Activated naive CD8-positive, alpha-beta T cell treated with anti-CD3 and anti-CD28 coated beads, Interleukin-2, amount 10 ng/mL, durations not matched to agents 7 days and 5 days (primary cell): ENCODE data around the gene PTPRN2. TPM values are rescaled to one million over a fixed set of nuclear protein-coding genes. Genes with fewer than 3 reads are reported as not detected.
"Not testable (repeated sequence)": the region's sequence is repeated elsewhere in the genome, so short reads cannot be mapped to it uniquely, and the experiment has no call there.

Source experiments
- ATAC-seq: fragments of 150-1000 bp; cut with Tn5 transposase; one replicate; pipeline ENCODE4 v1.10.0; 2021; ENCODE audit warnings: low read depth, moderate library complexity
- POLR2A ChIA-PET: fragments of 350-600 bp; sonication (Branson Sonifier 250); formaldehyde crosslinking; loops from one replicate; lab custom pipeline; 2021; ENCODE audit warnings: antibody characterized with exemption; lab: Charles Lee
- DNase-seq: peaks from one replicate; pipeline ENCODE4 v3.0.0; 2021
- H3K27ac Mint-ChIP-seq: one replicate; pipeline ENCODE4 v1.8.0; 2022; ENCODE audit warnings: mild to moderate bottlenecking, mixed read lengths
- H3K27me3 Mint-ChIP-seq: one replicate; pipeline ENCODE4 v1.8.0; 2022; ENCODE audit warnings: mild to moderate bottlenecking, moderate library complexity, mixed read lengths
- H3K36me3 Mint-ChIP-seq: one replicate; pipeline ENCODE4 v1.8.0; 2021; ENCODE audit warnings: mild to moderate bottlenecking, mixed read lengths
- H3K4me1 Mint-ChIP-seq: one replicate; pipeline ENCODE4 v1.8.0; 2021; ENCODE audit warnings: mixed read lengths
- H3K4me3 Mint-ChIP-seq: one replicate; pipeline ENCODE4 v1.8.0; 2022; ENCODE audit warnings: mild to moderate bottlenecking, moderate library complexity, mixed read lengths
- H3K9me3 Mint-ChIP-seq: one replicate; pipeline ENCODE4 v1.8.0; 2021; ENCODE audit warnings: mixed read lengths
- total RNA-seq, 2 experiments: library from RNA; stranded (reverse); gene quantifications; one replicate each; pipeline ENCODE4 v1.2.3, GENCODE V29; 2021

The PTPRN2 gene
- total RNA-seq, 2 experiments from 2014 or later: 4.5 to 4.9 TPM

- peaks cover 15% of the 10 kb centered on the region for H3K9me3 Mint-ChIP-seq
These were observed 78.7 kb downstream of the PTPRN2 start for GRCh38 chr7:158508802-158509385.

GRCh38 chr7:158508321-158508720, 79.3 kb downstream of the PTPRN2 start:
- H3K4me3 Mint-ChIP-seq, ATAC-seq, H3K27me3 Mint-ChIP-seq, H3K36me3 Mint-ChIP-seq, H3K4me1 Mint-ChIP-seq, POLR2A ChIA-PET, DNase-seq, H3K27ac Mint-ChIP-seq: not testable (repeated sequence)
- H3K9me3 Mint-ChIP-seq: peaks cover 15% of the 10 kb centered on the region

More at GRCh38 chr7:158508802-158509385, 78.7 kb downstream of the PTPRN2 start:
- POLR2A ChIA-PET: no interaction called here
- no peaks in the 10 kb centered on the region for H3K4me1 Mint-ChIP-seq
- no peak for DNase-seq
- no peaks in the 10 kb centered on the region for H3K36me3 Mint-ChIP-seq
- H3K27me3 Mint-ChIP-seq: no peaks in the 10 kb centered on the region
- ATAC-seq: no peak
- no peak overlapping the region for H3K4me3 Mint-ChIP-seq
- no peak overlapping the region for H3K27ac Mint-ChIP-seq

- DNase-seq (no peak), ATAC-seq (no peak)
- Mint-ChIP-seq H3K27me3 (no peaks in the 10 kb centered on the region), H3K4me1 (no peaks in the 10 kb centered on the region), H3K36me3 (no peaks in the 10 kb centered on the region), H3K9me3 (peaks cover 15% of the 10 kb centered on the region), H3K27ac (no peak overlapping the region), H3K4me3 (no peak overlapping the region)
- POLR2A ChIA-PET: no interaction called here
These were observed 79.7 kb downstream of the PTPRN2 start for GRCh38 chr7:158507917-158508316.

- POLR2A ChIA-PET, ATAC-seq, H3K36me3 Mint-ChIP-seq, H3K27ac Mint-ChIP-seq, DNase-seq, H3K27me3 Mint-ChIP-seq, H3K4me1 Mint-ChIP-seq, H3K4me3 Mint-ChIP-seq: not testable (repeated sequence)
- peaks cover 15% of the 10 kb centered on the region for H3K9me3 Mint-ChIP-seq
These were observed 80.4 kb downstream of the PTPRN2 start for GRCh38 chr7:158507175-158507574.

GRCh38 chr7:158506626-158507025, 81.0 kb downstream of the PTPRN2 start:
- Mint-ChIP-seq H3K9me3 (peaks cover 11% of the 10 kb centered on the region), H3K27ac (no peak overlapping the region), H3K27me3 (no peaks in the 10 kb centered on the region), H3K4me3 (no peak overlapping the region), H3K4me1 (no peaks in the 10 kb centered on the region), H3K36me3 (no peaks in the 10 kb centered on the region)
- ATAC-seq: no peak
- POLR2A ChIA-PET: no interaction called here
- DNase-seq: no peak

GRCh38 chr7:158505683-158506082, 81.9 kb downstream of the PTPRN2 start:
- ATAC-seq (no peak), DNase-seq (no peak)
- Mint-ChIP-seq H3K27me3 (no peaks in the 10 kb centered on the region), H3K36me3 (no peaks in the 10 kb centered on the region), H3K27ac (no peak overlapping the region), H3K4me3 (no peak overlapping the region), H3K4me1 (no peaks in the 10 kb centered on the region), H3K9me3 (peaks cover 8% of the 10 kb centered on the region)
- POLR2A ChIA-PET: no interaction called here

- ATAC-seq (no peak), DNase-seq (no peak)
- Mint-ChIP-seq H3K4me3 (no peak overlapping the region), H3K27ac (no peak overlapping the region), H3K9me3 (no peaks in the 10 kb centered on the region), H3K4me1 (no peaks in the 10 kb centered on the region), H3K27me3 (no peaks in the 10 kb centered on the region), H3K36me3 (no peaks in the 10 kb centered on the region)
- POLR2A ChIA-PET: no interaction called here
These were observed 85.4 kb downstream of the PTPRN2 start for GRCh38 chr7:158502068-158502750.

GRCh38 chr7:158501393-158502067, 86.1 kb downstream of the PTPRN2 start:
- Mint-ChIP-seq H3K36me3 (no peaks in the 10 kb centered on the region), H3K9me3 (no peaks in the 10 kb centered on the region), H3K4me3 (no peak overlapping the region), H3K4me1 (no peaks in the 10 kb centered on the region), H3K27ac (no peak overlapping the region), H3K27me3 (no peaks in the 10 kb centered on the region)
- no peak for DNase-seq
- ATAC-seq: no peak
- POLR2A ChIA-PET: no interaction called here

GRCh38 chr7:158500651-158501052, 87.0 kb downstream of the PTPRN2 start:
- no peaks in the 10 kb centered on the region for H3K36me3 Mint-ChIP-seq
- H3K4me3 Mint-ChIP-seq: no peak overlapping the region
- POLR2A ChIA-PET: no interaction called here

GRCh38 chr7:158499082-158499455, 88.6 kb downstream of the PTPRN2 start:
- POLR2A ChIA-PET: no interaction called here
- H3K27me3 Mint-ChIP-seq: peaks cover 2% of the 10 kb centered on the region
- H3K36me3 Mint-ChIP-seq: no peaks in the 10 kb centered on the region
- peaks cover 3% of the 10 kb centered on the region for H3K4me1 Mint-ChIP-seq
- H3K4me3 Mint-ChIP-seq: no peak overlapping the region
- ATAC-seq (no peak), DNase-seq (no peak)
- H3K9me3 Mint-ChIP-seq: no peaks in the 10 kb centered on the region
- H3K27ac Mint-ChIP-seq: no peak overlapping the region

More at GRCh38 chr7:158500651-158501052, 87.0 kb downstream of the PTPRN2 start:
- ATAC-seq (no peak), DNase-seq (no peak)
- Mint-ChIP-seq H3K27me3 (peaks cover under 1% of the 10 kb centered on the region), H3K9me3 (no peaks in the 10 kb centered on the region), H3K27ac (no peak overlapping the region), H3K4me1 (no peaks in the 10 kb centered on the region)

GRCh38 chr7:158498443-158499081, 89.1 kb downstream of the PTPRN2 start:
- POLR2A ChIA-PET: no interaction called here
- no peak overlapping the region for H3K27ac Mint-ChIP-seq

GRCh38 chr7:158497627-158498026, 90.0 kb downstream of the PTPRN2 start:
- Mint-ChIP-seq H3K4me3 (no peak overlapping the region), H3K27ac (no peak overlapping the region), H3K4me1 (peaks cover 5% of the 10 kb centered on the region), H3K9me3 (no peaks in the 10 kb centered on the region), H3K36me3 (no peaks in the 10 kb centered on the region), H3K27me3 (peaks cover 2% of the 10 kb centered on the region)
- DNase-seq (no peak), ATAC-seq (no peak)
- POLR2A ChIA-PET: no interaction called here

More at GRCh38 chr7:158498443-158499081, 89.1 kb downstream of the PTPRN2 start:
- no peaks in the 10 kb centered on the region for H3K36me3 Mint-ChIP-seq
- H3K4me1 Mint-ChIP-seq: peaks cover 5% of the 10 kb centered on the region
- DNase-seq: no peak
- H3K4me3 Mint-ChIP-seq: no peak overlapping the region
- peaks cover 2% of the 10 kb centered on the region for H3K27me3 Mint-ChIP-seq
- ATAC-seq: no peak
- no peaks in the 10 kb centered on the region for H3K9me3 Mint-ChIP-seq

GRCh38 chr7:158495786-158496185, 91.8 kb downstream of the PTPRN2 start:
- no peak overlapping the region for H3K4me3 Mint-ChIP-seq
- no peaks in the 10 kb centered on the region for H3K9me3 Mint-ChIP-seq
- no peaks in the 10 kb centered on the region for H3K36me3 Mint-ChIP-seq
- no peak overlapping the region for H3K27ac Mint-ChIP-seq
- no peak for DNase-seq
- peaks cover 5% of the 10 kb centered on the region for H3K4me1 Mint-ChIP-seq
- peaks cover 2% of the 10 kb centered on the region for H3K27me3 Mint-ChIP-seq
- POLR2A ChIA-PET: no interaction called here
- no peak for ATAC-seq
